ENCODE data around the gene KSR1. TPM values are rescaled to one million over a fixed set of nuclear protein-coding genes. Genes with fewer than 3 reads are reported as not detected.
"Not testable (repeated sequence)": the region's sequence is repeated elsewhere in the genome, so short reads cannot be mapped to it uniquely, and the experiment has no call there.

The KSR1 gene
- total RNA-seq, 4 donors from 2014 or later, result 26.0 to 37.5 (median 35.0) TPM

DNA sequence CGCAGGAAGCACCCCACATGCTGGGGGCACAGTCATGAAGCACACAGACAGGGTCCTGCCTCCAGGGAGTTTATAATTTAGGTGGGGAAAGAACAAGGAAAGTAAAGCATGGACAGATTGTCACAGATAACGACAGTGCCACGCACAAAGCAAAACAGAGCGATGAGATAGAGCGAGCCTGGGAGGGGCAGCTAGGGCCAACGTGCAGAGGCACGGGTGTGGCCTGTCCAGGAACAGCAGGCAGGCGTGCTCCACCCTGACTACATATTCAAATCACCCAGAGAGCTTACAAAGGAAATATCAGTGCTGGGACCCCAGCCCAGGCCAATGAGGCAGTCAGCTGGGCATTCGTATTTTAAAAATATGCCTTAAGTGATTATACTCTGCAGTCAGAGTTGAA, 191.5 kb downstream of the KSR1 start:
- intact Hi-C loops (cut with DNase I; ENCODE audit: low total_unique reads), result loop anchor here (5.0 kb wide), 1 partner anchor 410 kb away; no protein-coding TSS in a partner anchor
- 50 to 52% methylated on average over 9 of the region's 9 CpGs for WGBS, 2 donors
- TF ChIP-seq, protein P1, sequence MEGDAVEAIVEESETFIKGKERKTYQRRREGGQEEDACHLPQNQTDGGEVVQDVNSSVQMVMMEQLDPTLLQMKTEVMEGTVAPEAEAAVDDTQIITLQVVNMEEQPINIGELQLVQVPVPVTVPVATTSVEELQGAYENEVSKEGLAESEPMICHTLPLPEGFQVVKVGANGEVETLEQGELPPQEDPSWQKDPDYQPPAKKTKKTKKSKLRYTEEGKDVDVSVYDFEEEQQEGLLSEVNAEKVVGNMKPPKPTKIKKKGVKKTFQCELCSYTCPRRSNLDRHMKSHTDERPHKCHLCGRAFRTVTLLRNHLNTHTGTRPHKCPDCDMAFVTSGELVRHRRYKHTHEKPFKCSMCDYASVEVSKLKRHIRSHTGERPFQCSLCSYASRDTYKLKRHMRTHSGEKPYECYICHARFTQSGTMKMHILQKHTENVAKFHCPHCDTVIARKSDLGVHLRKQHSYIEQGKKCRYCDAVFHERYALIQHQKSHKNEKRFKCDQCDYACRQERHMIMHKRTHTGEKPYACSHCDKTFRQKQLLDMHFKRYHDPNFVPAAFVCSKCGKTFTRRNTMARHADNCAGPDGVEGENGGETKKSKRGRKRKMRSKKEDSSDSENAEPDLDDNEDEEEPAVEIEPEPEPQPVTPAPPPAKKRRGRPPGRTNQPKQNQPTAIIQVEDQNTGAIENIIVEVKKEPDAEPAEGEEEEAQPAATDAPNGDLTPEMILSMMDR (IDR thresholded peaks at IDR 0.05), result no peak
- TF ChIP-seq POLR2A (IDR thresholded peaks at IDR 0.05), result no peak
- no peak overlapping the region for H3K4me3 ChIP-seq (ENCODE audit: low read depth, poor library complexity, severe bottlenecking)
- no peak for DNase-seq (ENCODE audit: low spot score in 2 of 2)

DNA sequence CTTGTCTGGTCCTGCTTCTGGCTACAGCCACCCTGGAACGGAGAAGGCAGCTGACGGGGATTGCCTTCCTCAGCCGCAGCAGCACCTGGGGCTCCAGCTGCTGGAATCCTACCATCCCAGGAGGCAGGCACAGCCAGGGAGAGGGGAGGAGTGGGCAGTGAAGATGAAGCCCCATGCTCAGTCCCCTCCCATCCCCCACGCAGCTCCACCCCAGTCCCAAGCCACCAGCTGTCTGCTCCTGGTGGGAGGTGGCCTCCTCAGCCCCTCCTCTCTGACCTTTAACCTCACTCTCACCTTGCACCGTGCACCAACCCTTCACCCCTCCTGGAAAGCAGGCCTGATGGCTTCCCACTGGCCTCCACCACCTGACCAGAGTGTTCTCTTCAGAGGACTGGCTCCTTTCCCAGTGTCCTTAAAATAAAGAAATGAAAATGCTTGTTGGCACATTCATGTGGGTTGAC, 192.9 kb downstream of the KSR1 start:
- intact Hi-C loops (cut with DNase I; ENCODE audit: low total_unique reads), result loop anchor here (5.0 kb wide), 1 partner anchor 412 kb away; no protein-coding TSS in a partner anchor
- not testable (repeated sequence) for DNase-seq (ENCODE audit: low spot score in 2 of 2); H3K4me3 ChIP-seq (ENCODE audit: low read depth, poor library complexity, severe bottlenecking)
- WGBS, 2 donors, result 79% methylated on average over 5 of the region's 5 CpGs

DNA sequence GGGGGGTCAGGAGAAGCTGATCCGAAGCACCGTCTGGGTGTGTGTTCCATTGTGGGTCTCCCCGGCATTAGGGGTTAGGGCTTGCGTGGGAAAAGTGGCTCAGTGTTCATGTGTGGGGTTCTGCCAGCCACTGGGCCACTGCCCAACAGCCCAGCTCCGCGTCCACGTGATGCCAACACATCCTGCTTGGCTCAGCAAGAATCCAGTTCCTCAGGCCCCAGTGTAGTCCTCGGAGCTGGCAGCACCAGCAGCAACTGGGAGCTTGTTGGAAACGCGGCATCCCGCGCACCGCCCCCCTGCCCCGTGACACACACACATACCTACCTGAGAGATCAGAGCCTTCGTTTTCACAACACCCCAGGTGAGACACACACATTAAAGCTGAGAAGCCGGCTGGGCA, 193.7 kb downstream of the KSR1 start:
- no peak for TF ChIP-seq POLR2A (IDR thresholded peaks at IDR 0.05)
- TF ChIP-seq, protein P1 (IDR thresholded peaks at IDR 0.05), result no peak
- 77% methylated on average over 13 to 14 of the region's 16 CpGs for WGBS, 2 donors
- H3K4me3 ChIP-seq (ENCODE audit: low read depth, poor library complexity, severe bottlenecking), result no peak overlapping the region
- DNase-seq (ENCODE audit: low spot score in 2 of 2), result peak in 1 of 2 donors; percentile 86
- intact Hi-C loops (cut with DNase I; ENCODE audit: low total_unique reads), result loop anchor here (5.0 kb wide), 2 partner anchors 48 to 413 kb away; no protein-coding TSS in a partner anchor

- no peak overlapping the region for H3K4me3 ChIP-seq (ENCODE audit: low read depth, poor library complexity, severe bottlenecking)
- 81 to 91% methylated on average over 7 to 11 of the region's 11 CpGs for WGBS, 2 donors
- no peak for DNase-seq (ENCODE audit: low spot score in 2 of 2)
- TF ChIP-seq, protein P1 (IDR thresholded peaks at IDR 0.05), result no peak
- no peak for TF ChIP-seq POLR2A (IDR thresholded peaks at IDR 0.05)
- intact Hi-C loops (cut with DNase I; ENCODE audit: low total_unique reads), result loop anchor here (5.0 kb wide), 1 partner anchor 49 kb away; no protein-coding TSS in a partner anchor
These were observed 194.6 kb downstream of the KSR1 start for GRCh38 chr17:27650836-27651235.

DNA sequence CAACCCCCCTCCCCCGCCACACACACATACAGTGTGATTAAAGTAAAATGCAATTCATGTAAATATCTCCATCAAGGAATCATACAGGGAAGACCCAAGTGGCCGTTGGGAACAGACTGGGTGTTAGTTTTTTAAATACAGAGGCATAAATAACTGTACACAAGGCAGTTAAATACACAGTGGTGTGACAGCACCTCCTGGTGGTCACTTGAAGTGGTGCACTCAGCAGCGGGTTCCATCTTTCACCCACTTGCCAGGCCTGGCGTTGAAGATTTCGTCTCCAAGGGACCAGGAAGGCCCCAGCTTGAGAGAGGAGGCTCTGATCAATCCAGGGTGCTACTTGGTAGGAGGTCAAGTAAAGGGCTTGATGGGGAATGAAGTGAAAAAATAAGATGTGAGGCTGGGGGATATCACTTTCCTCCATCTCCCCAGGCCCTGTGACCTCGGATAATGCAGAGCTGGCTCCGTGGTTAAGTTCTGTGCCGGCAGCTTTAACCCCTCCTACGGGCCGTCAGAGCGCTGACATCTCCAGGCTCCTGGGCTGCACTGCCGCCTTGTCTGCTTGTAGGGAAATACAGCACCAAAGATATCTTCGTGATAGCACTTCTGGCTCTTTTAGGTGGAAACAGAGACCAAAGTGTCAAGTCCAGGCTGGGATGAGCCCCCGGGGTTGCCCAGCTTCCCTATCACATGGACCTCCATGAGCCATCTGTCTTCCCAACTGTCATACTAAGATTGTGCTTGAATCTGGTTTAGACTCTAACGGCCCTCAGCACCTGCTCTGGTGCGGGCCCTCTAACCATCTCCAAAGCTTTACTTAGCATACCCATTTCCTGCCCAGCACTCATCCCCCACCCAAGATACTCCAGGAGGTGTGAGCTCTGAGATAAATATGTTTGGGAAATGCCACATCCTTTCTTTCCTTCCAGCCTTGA, 195.4 kb downstream of the KSR1 start:
- peak; percentile 78 to 94 for DNase-seq (ENCODE audit: low spot score in 2 of 2)
- TF ChIP-seq, protein P1 (IDR thresholded peaks at IDR 0.05), result peak in 1 of 3 donors; percentile 74
- TF ChIP-seq POLR2A (IDR thresholded peaks at IDR 0.05), result no peak
- intact Hi-C loops (cut with DNase I; ENCODE audit: low total_unique reads), result loop anchor here (5.0 kb wide), 1 partner anchor 49 kb away; no protein-coding TSS in a partner anchor
- WGBS, 2 donors, result 50 to 54% methylated on average over 16 of the region's 16 CpGs
- H3K4me3 ChIP-seq (ENCODE audit: low read depth, poor library complexity, severe bottlenecking), result no peak overlapping the region

- intact Hi-C loops (cut with DNase I; ENCODE audit: low total_unique reads), result loop anchor here (5.0 kb wide), 1 partner anchor 51 kb away; no protein-coding TSS in a partner anchor
- DNase-seq (ENCODE audit: low spot score in 2 of 2); H3K4me3 ChIP-seq (ENCODE audit: low read depth, poor library complexity, severe bottlenecking): not testable (repeated sequence)
- WGBS, 2 donors, result 83 to 90% methylated on average over 5 to 9 of the region's 9 CpGs
These were observed 197.3 kb downstream of the KSR1 start for GRCh38 chr17:27653449-27653971.
